ENCODE measurements around the gene TPSB2. TPM values are rescaled to one million over a fixed set of nuclear protein-coding genes. Genes with fewer than 3 reads are reported as not detected.

The TPSB2 gene
- total RNA-seq, 1 donor from 2014 or later: not detected

DNA sequence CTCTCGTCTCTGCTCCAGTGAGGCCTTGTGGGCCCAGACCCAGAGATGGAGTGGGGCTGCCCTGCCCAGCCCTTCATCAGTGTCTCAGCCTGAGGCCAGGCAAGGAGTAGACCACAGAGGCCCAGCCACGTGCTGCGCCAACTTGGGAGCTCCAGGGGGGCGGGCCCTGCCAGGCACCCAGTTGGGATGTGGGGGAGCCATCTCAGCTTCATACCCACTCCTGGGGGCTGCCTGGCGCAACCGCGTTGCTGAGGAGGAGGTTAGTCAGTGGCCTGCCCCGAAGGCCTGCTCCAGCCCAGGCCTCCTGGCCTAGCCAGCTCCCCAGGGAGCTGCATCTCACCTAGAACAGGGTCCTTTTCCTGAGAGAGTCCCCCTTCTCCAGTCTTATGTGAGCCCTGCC lies 16.8 kb downstream of the TPSB2 start:
- Mint-ChIP-seq H3K4me3 (no peak overlapping the region), H3K27me3 (ENCODE audit: low read depth) (no peaks in the 10 kb centered on the region), H3K27ac (no peak overlapping the region), H3K4me1 (no peaks in the 10 kb centered on the region), H3K9me3 (no peaks in the 10 kb centered on the region), H3K36me3 (no peaks in the 10 kb centered on the region)
- TF ChIP-seq, protein P1, sequence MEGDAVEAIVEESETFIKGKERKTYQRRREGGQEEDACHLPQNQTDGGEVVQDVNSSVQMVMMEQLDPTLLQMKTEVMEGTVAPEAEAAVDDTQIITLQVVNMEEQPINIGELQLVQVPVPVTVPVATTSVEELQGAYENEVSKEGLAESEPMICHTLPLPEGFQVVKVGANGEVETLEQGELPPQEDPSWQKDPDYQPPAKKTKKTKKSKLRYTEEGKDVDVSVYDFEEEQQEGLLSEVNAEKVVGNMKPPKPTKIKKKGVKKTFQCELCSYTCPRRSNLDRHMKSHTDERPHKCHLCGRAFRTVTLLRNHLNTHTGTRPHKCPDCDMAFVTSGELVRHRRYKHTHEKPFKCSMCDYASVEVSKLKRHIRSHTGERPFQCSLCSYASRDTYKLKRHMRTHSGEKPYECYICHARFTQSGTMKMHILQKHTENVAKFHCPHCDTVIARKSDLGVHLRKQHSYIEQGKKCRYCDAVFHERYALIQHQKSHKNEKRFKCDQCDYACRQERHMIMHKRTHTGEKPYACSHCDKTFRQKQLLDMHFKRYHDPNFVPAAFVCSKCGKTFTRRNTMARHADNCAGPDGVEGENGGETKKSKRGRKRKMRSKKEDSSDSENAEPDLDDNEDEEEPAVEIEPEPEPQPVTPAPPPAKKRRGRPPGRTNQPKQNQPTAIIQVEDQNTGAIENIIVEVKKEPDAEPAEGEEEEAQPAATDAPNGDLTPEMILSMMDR (IDR thresholded peaks at IDR 0.05; ENCODE audit: unreplicated experiment): no peak
- no peak for DNase-seq (ENCODE audit: low spot score in 2 of 2, unreplicated experiment in 2 of 2)

DNA sequence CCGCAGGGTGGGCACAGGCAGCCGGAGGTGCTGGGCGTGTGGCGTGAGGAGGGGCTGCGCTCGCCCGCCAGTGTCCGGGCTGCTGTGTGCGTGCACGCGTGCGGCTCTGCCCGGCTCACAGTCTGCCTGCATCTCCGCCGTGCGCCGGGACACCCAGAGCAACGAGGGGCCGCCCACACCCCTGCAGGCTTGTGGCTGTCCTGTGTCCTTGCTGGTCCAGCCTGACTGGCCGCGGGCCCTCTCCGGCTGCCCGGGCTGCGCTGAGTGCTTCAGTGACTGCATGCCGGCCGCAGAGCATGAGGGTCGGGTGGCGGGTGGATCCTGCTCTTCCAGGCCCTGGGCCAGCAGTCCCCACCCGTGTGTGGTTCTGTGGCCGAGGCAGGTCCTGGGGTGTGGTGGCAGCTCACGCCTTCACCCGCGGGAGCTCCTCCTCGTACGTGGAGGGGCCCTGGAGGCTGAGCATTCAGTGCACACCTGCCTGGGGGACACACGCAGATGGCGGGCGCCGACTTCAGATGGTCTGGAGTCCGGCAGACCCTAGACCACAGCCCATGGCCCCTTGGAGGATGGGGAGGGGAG lies 17.3 kb downstream of the TPSB2 start:
- Mint-ChIP-seq H3K27ac (no peak overlapping the region), H3K36me3 (no peaks in the 10 kb centered on the region), H3K27me3 (ENCODE audit: low read depth) (no peaks in the 10 kb centered on the region), H3K4me1 (no peaks in the 10 kb centered on the region), H3K9me3 (no peaks in the 10 kb centered on the region), H3K4me3 (no peak overlapping the region)
- DNase-seq (ENCODE audit: low spot score in 2 of 2, unreplicated experiment in 2 of 2): no peak
- TF ChIP-seq, protein P1 (IDR thresholded peaks at IDR 0.05; ENCODE audit: unreplicated experiment): no peak

DNA sequence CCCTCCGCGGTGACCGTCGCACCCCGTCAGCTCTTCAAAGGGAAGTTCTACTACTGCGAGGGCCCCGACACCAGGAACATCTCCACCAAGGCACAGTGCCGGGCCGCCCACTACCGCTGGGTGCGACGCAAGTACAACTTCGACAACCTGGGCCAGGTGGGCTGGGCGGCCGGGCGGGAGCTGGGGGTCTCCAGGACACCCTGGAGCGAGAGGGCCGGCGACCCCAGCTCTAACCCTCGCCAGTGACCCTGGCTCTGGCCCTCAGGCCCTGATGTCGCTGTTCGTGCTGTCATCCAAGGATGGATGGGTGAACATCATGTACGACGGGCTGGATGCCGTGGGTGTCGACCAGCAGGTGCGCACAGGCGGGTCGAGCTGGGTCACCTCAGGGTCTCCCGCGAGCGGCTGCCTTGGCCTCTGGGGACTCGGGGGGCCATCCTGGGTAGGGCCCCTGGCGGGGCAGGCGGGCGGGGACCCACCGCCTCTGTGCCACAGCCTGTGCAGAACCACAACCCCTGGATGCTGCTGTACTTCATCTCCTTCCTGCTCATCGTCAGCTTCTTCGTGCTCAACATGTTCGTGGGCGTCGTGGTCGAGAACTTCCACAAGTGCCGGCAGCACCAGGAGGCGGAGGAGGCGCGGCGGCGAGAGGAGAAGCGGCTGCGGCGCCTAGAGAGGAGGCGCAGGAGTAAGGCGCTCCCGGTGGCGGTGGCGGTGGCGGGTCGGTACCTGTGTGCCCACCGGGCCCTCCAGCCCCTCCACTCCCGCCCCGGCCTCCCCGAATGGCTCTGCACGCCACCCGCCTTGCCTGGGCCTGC lies 18.3 kb downstream of the TPSB2 start:
- no peaks in the 10 kb centered on the region for H3K36me3 Mint-ChIP-seq
- TF ChIP-seq, protein P1 (IDR thresholded peaks at IDR 0.05; ENCODE audit: unreplicated experiment): no peak

GRCh38 chr16:1210461-1210860 lies 19.5 kb downstream of the TPSB2 start:
- Mint-ChIP-seq H3K4me1 (no peaks in the 10 kb centered on the region), H3K27ac (no peak overlapping the region), H3K4me3 (no peak overlapping the region), H3K27me3 (ENCODE audit: low read depth) (no peaks in the 10 kb centered on the region), H3K36me3 (peaks cover under 1% of the 10 kb centered on the region), H3K9me3 (no peaks in the 10 kb centered on the region)
- DNase-seq (ENCODE audit: low spot score in 2 of 2, unreplicated experiment in 2 of 2): no peak
- TF ChIP-seq, protein P1 (IDR thresholded peaks at IDR 0.05; ENCODE audit: unreplicated experiment): no peak

More for the DNA sequence above, 18.3 kb downstream of the TPSB2 start:
- H3K9me3 Mint-ChIP-seq: no peaks in the 10 kb centered on the region
- no peak overlapping the region for H3K4me3 Mint-ChIP-seq
- H3K27me3 Mint-ChIP-seq (ENCODE audit: low read depth): no peaks in the 10 kb centered on the region
- no peak for DNase-seq (ENCODE audit: low spot score in 2 of 2, unreplicated experiment in 2 of 2)
- no peak overlapping the region for H3K27ac Mint-ChIP-seq
- no peaks in the 10 kb centered on the region for H3K4me1 Mint-ChIP-seq

- TF ChIP-seq, protein P1 (IDR thresholded peaks at IDR 0.05; ENCODE audit: unreplicated experiment): no peak
- DNase-seq (ENCODE audit: low spot score in 2 of 2, unreplicated experiment in 2 of 2): no peak
- H3K4me1 Mint-ChIP-seq: no peaks in the 10 kb centered on the region
- H3K27me3 Mint-ChIP-seq (ENCODE audit: low read depth): no peaks in the 10 kb centered on the region
- H3K36me3 Mint-ChIP-seq: peaks cover 3% of the 10 kb centered on the region
- no peaks in the 10 kb centered on the region for H3K9me3 Mint-ChIP-seq
- H3K27ac Mint-ChIP-seq: no peak overlapping the region
- H3K4me3 Mint-ChIP-seq: no peak overlapping the region
Measured at GRCh38 chr16:1209081-1209480, 20.9 kb downstream of the TPSB2 start.

All from mesothelial cell of epicardium (in vitro differentiated cells).